ENCODE data around the gene ERLEC1. TPM values are rescaled to one million over a fixed set of nuclear protein-coding genes. Genes with fewer than 3 reads are reported as not detected.
A peak's percentile ranks its signal among the peaks of the same experiment; 100 is the strongest.

ERLEC1 gene
- total and polyA plus RNA-seq, 4 experiments from 2014 or later, result 32.4 to 47.3 (median 35.3) TPM

DNA sequence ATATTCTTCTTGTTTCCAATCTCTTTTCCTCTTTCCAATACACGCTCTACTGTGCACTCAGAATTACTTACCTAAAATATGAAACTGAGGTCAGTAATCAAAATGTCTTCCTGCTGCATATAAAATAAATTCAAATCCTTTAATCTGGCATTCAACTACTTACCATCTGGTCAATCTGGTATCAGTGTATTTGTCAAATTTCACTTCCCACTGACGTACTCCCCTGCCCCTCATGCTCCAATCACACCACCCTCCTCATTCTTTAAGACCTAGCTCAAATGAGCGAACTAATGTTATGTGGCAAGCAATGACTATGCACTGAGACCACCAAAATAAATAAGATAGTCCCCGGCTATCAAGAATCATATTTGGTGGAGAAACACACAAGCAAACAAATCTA, 6.8 kb upstream of the ERLEC1 start:
- POLR2A ChIA-PET (ENCODE audit: partially characterized antibody), result no interaction called here
- H3K4me1 Mint-ChIP-seq, result peaks cover 28 to 50% (median 40%) of the 10 kb centered on the region in 4 donors
- H3K27ac Mint-ChIP-seq, result peak overlapping the region in 2 of 7 donors; percentile 32 to 47

GRCh38 chr2:53782676-53783075, 4.2 kb upstream of the ERLEC1 start:
- intact Hi-C loops (cut with micrococcal nuclease), result loop anchor here (10.0 kb wide), 1 partner anchor 192 kb away; the partner anchor contains the start of gene PSME4
- H3K36me3 Mint-ChIP-seq, result peaks cover 19 to 42% of the 10 kb centered on the region in 2 donors
- H3K9me3 ChIP-seq (ENCODE audit: control insufficient read depth in 1 of 2, low read length in 2 of 2), result no peaks in the 10 kb centered on the region
- DNase-seq, result no peak
- H3K27me3 Mint-ChIP-seq, result no peaks in the 10 kb centered on the region
- H3K4me3 ChIP-seq (ENCODE audit: low read length in 2 of 2), result no peak overlapping the region
- POLR2A ChIA-PET (ENCODE audit: partially characterized antibody), result interaction anchor here (1.3 to 6.2 kb wide), 2 partner anchors 10 to 15 kb away, joined by 4 to 66 read pairs; partner anchors contain the start of gene CHAC2
- peaks cover 31 to 70% (median 44%) of the 10 kb centered on the region in 4 donors for H3K4me1 Mint-ChIP-seq
- no peak overlapping the region for H3K27ac Mint-ChIP-seq
- no peak overlapping the region for H3K27ac ChIP-seq (ENCODE audit: low read depth, low read length)
- no peak overlapping the region for H3K4me3 Mint-ChIP-seq
- CTCF ChIA-PET (ENCODE audit: partially characterized antibody), result interaction anchor here (1.4 kb wide), 1 partner anchor 15 kb away, joined by 3 read pairs; the partner anchor contains the start of gene CHAC2
- H3K27me3 ChIP-seq (ENCODE audit: insufficient read depth, low read length), result no peaks in the 10 kb centered on the region
- peaks cover 31% of the 10 kb centered on the region for H3K4me1 ChIP-seq (ENCODE audit: insufficient read depth, low read length)
- H3K9me3 Mint-ChIP-seq, result no peaks in the 10 kb centered on the region
- no peaks in the 10 kb centered on the region for H3K36me3 ChIP-seq (ENCODE audit: insufficient read depth, low read length)

More for the DNA sequence above, 6.8 kb upstream of the ERLEC1 start:
- Histone ChIP-seq H3K9me3 (ENCODE audit: control insufficient read depth in 1 of 2, low read length in 2 of 2) (no peaks in the 10 kb centered on the region), H3K4me1 (ENCODE audit: insufficient read depth, low read length) (peaks cover 25% of the 10 kb centered on the region), H3K36me3 (ENCODE audit: insufficient read depth, low read length) (no peaks in the 10 kb centered on the region), H3K4me3 (ENCODE audit: low read length in 2 of 2) (no peak overlapping the region), H3K27ac (ENCODE audit: low read depth, low read length) (no peak overlapping the region), H3K27me3 (ENCODE audit: insufficient read depth, low read length) (no peaks in the 10 kb centered on the region)
- CTCF ChIA-PET (ENCODE audit: partially characterized antibody), result interaction anchor here (1.9 kb wide), 1 partner anchor 12 kb away, joined by 7 read pairs; the partner anchor contains the start of gene CHAC2
- intact Hi-C loops (cut with micrococcal nuclease), result loop anchor here (10.0 kb wide), 1 partner anchor 195 kb away; the partner anchor contains the start of gene PSME4
- Mint-ChIP-seq H3K27me3 (no peaks in the 10 kb centered on the region), H3K4me3 (no peak overlapping the region), H3K36me3 (peaks cover 25 to 34% of the 10 kb centered on the region in 2 donors), H3K9me3 (no peaks in the 10 kb centered on the region)
- DNase-seq, result no peak

DNA sequence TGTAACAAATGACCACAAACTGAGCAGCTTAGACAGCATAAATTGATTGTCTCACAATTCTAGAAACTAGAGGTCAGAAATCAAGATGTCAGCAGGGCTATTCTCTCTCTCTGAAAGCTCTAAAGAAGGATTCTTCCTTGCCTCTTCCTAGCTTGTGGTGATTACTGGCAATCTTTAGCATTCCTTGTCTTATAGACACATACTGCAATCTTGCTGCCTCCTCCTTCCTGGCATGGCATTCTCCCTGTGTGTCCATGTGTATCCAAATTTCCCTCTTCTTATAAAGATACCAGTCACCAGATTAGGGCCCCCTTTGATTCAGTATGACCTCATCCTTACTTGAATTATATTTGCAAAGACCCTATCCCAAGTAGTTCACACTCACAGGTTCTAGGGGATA, 2.4 kb upstream of the ERLEC1 start:
- Mint-ChIP-seq H3K27ac (peak overlapping the region in 6 of 7 donors; percentile 10 to 91 (median 50)), H3K4me1 (peaks cover 33 to 71% (median 47%) of the 10 kb centered on the region in 4 donors), H3K36me3 (peaks cover 11 to 38% of the 10 kb centered on the region in 2 donors), H3K9me3 (no peaks in the 10 kb centered on the region), H3K27me3 (no peaks in the 10 kb centered on the region), H3K4me3 (peak overlapping the region in 6 of 8 donors; percentile 30 to 100 (median 98))
- H3K27me3 ChIP-seq (ENCODE audit: insufficient read depth, low read length), result no peaks in the 10 kb centered on the region
- no peak overlapping the region for H3K4me3 ChIP-seq (ENCODE audit: low read length in 2 of 2)
- intact Hi-C loops (cut with micrococcal nuclease), result loop anchor here (10.0 kb wide), 1 partner anchor 190 kb away; the partner anchor contains the start of gene PSME4
- no peaks in the 10 kb centered on the region for H3K9me3 ChIP-seq (ENCODE audit: control insufficient read depth in 1 of 2, low read length in 2 of 2)
- DNase-seq, result no peak
- ChIA-PET CTCF (ENCODE audit: partially characterized antibody) (no interaction called here), POLR2A (ENCODE audit: partially characterized antibody) (interaction anchor here (6.2 kb wide), 1 partner anchor 16 kb away, joined by 66 read pairs; the partner anchor contains the start of gene CHAC2)
- H3K27ac ChIP-seq (ENCODE audit: low read depth, low read length), result no peak overlapping the region
- H3K36me3 ChIP-seq (ENCODE audit: insufficient read depth, low read length), result no peaks in the 10 kb centered on the region
- peaks cover 44% of the 10 kb centered on the region for H3K4me1 ChIP-seq (ENCODE audit: insufficient read depth, low read length)

- H3K36me3 Mint-ChIP-seq, result peaks cover 3 to 30% of the 10 kb centered on the region in 2 donors
- ChIA-PET CTCF (ENCODE audit: partially characterized antibody) (interaction anchor here (1.4 kb wide), 1 partner anchor 18 kb away, joined by 6 read pairs; the partner anchor contains the start of gene CHAC2), POLR2A (ENCODE audit: partially characterized antibody) (interaction anchor here (1.3 to 6.2 kb wide), 3 partner anchors 14 to 331 kb away, joined by 3 to 66 read pairs (median 6); partner anchors contain the start of gene CHAC2)
- H3K36me3 ChIP-seq (ENCODE audit: insufficient read depth, low read length), result no peaks in the 10 kb centered on the region
- peak overlapping the region; percentile 91 to 100 (median 96) for H3K4me3 Mint-ChIP-seq
- H3K4me3 ChIP-seq (ENCODE audit: low read length in 2 of 2), result peak overlapping the region in 1 of 2 donors; percentile 80
- H3K27me3 ChIP-seq (ENCODE audit: insufficient read depth, low read length), result no peaks in the 10 kb centered on the region
- H3K4me1 Mint-ChIP-seq, result peaks cover 30 to 66% (median 47%) of the 10 kb centered on the region in 4 donors
- H3K4me1 ChIP-seq (ENCODE audit: insufficient read depth, low read length), result peaks cover 44% of the 10 kb centered on the region
- DNase-seq, result no peak
- H3K27me3 Mint-ChIP-seq, result no peaks in the 10 kb centered on the region
- H3K9me3 ChIP-seq (ENCODE audit: control insufficient read depth in 1 of 2, low read length in 2 of 2), result no peaks in the 10 kb centered on the region
- H3K27ac ChIP-seq (ENCODE audit: low read depth, low read length), result no peak overlapping the region
- H3K27ac Mint-ChIP-seq, result peak overlapping the region in 6 of 7 donors; percentile 33 to 97 (median 84)
- intact Hi-C loops (cut with micrococcal nuclease), result loop anchor here (10.0 kb wide), 1 partner anchor 189 kb away; the partner anchor contains the start of gene PSME4
- no peaks in the 10 kb centered on the region for H3K9me3 Mint-ChIP-seq
Measured at GRCh38 chr2:53785366-53785765, 1.5 kb upstream of the ERLEC1 start.

GRCh38 chr2:53786352-53786704, 516 bp upstream of the ERLEC1 start:
- Mint-ChIP-seq H3K4me1 (peaks cover 36 to 74% (median 52%) of the 10 kb centered on the region in 4 donors), H3K4me3 (peak overlapping the region; percentile 91 to 100 (median 96)), H3K9me3 (no peaks in the 10 kb centered on the region), H3K36me3 (peaks cover 7 to 26% of the 10 kb centered on the region in 2 donors), H3K27ac (peak overlapping the region; percentile 90 to 99 (median 95)), H3K27me3 (no peaks in the 10 kb centered on the region)
- peak overlapping the region; percentile 86 for H3K27ac ChIP-seq (ENCODE audit: low read depth, low read length)
- CTCF ChIA-PET (ENCODE audit: partially characterized antibody), result interaction anchor here (1.4 kb wide), 1 partner anchor 19 kb away, joined by 6 read pairs; the partner anchor contains the start of gene CHAC2
- no peaks in the 10 kb centered on the region for H3K27me3 ChIP-seq (ENCODE audit: insufficient read depth, low read length)
- H3K36me3 ChIP-seq (ENCODE audit: insufficient read depth, low read length), result no peaks in the 10 kb centered on the region
- POLR2A ChIA-PET (ENCODE audit: partially characterized antibody), result interaction anchor here (0.5 to 6.2 kb wide), 6 partner anchors 15 to 330 kb away, joined by 3 to 66 read pairs (median 4); partner anchors contain the start of gene CHAC2
- H3K4me1 ChIP-seq (ENCODE audit: insufficient read depth, low read length), result peaks cover 49% of the 10 kb centered on the region
- intact Hi-C loops (cut with micrococcal nuclease), result loop anchor here (1.0 to 10.0 kb wide), 3 partner anchors 18 to 328 kb away; partner anchors contain the start of genes ACYP2 and PSME4
- H3K4me3 ChIP-seq (ENCODE audit: low read length in 2 of 2), result peak overlapping the region; percentile 80 to 96
- H3K9me3 ChIP-seq (ENCODE audit: control insufficient read depth in 1 of 2, low read length in 2 of 2), result no peaks in the 10 kb centered on the region
- peak in 1 of 5 donors; percentile 58 for DNase-seq

- Histone ChIP-seq H3K36me3 (ENCODE audit: insufficient read depth, low read length) (no peaks in the 10 kb centered on the region), H3K27ac (ENCODE audit: low read depth, low read length) (peak overlapping the region; percentile 86), H3K9me3 (ENCODE audit: control insufficient read depth in 1 of 2, low read length in 2 of 2) (no peaks in the 10 kb centered on the region), H3K27me3 (ENCODE audit: insufficient read depth, low read length) (no peaks in the 10 kb centered on the region), H3K4me3 (ENCODE audit: low read length in 2 of 2) (peak overlapping the region; percentile 80 to 96), H3K4me1 (ENCODE audit: insufficient read depth, low read length) (peaks cover 49% of the 10 kb centered on the region)
- peaks cover 4 to 20% of the 10 kb centered on the region in 2 donors for H3K36me3 Mint-ChIP-seq
- peak overlapping the region; percentile 90 to 99 (median 95) for H3K27ac Mint-ChIP-seq
- intact Hi-C loops (cut with micrococcal nuclease), result loop anchor here (1.0 to 10.0 kb wide), 3 partner anchors 187 to 936 kb away; partner anchors contain the start of genes ACYP2, EML6 and PSME4
- peak overlapping the region; percentile 91 to 100 (median 96) for H3K4me3 Mint-ChIP-seq
- CTCF ChIA-PET (ENCODE audit: partially characterized antibody), result interaction anchor here (1.0 kb wide), 2 partner anchors 9 to 20 kb away, joined by 3 read pairs; partner anchors contain the start of gene CHAC2
- H3K27me3 Mint-ChIP-seq, result no peaks in the 10 kb centered on the region
- H3K4me1 Mint-ChIP-seq, result peaks cover 33 to 74% (median 51%) of the 10 kb centered on the region in 4 donors
- POLR2A ChIA-PET (ENCODE audit: partially characterized antibody), result interaction anchor here (1.1 to 6.2 kb wide), 2 partner anchors 20 to 770 kb away, joined by 3 to 66 read pairs; partner anchors contain the start of gene CHAC2
- no peaks in the 10 kb centered on the region for H3K9me3 Mint-ChIP-seq
- peak in 2 of 5 donors; percentile 8 to 46 for DNase-seq
Measured at GRCh38 chr2:53787614-53788289, 908 bp downstream of the ERLEC1 start.
